Measurements from ENCODE around the gene PRRT1B. TPM values are rescaled to one million over a fixed set of nuclear protein-coding genes. Genes with fewer than 3 reads are reported as not detected.

The PRRT1B gene
- total RNA-seq, 8 experiments from 2014 or later: 0.29 TPM; not detected in 7

GRCh38 chr9:131590449-131590848, 45.1 kb downstream of the PRRT1B start:
- in situ Hi-C loops (cut with MboI; ENCODE audit: low pct_unique_long_range_greater_than_20kb in 2 of 9, low sequenced_read_pairs in 9 of 9, unreplicated experiment in 9 of 9): loop anchor here in 5 of 9 experiments (10.0 to 25.0 kb wide), 2 partner anchors 147 to 154 kb away; partner anchors contain the start of gene RAPGEF1 (in 5 of the 5)
- H3K4me3 ChIP-seq: no peak overlapping the region
- H3K4me1 ChIP-seq (replicated peaks in 1 of 2): no peaks in the 10 kb centered on the region
- WGBS, 10 experiments: 20 to 100% (median 80%) methylated on average over 1 to 4 of the region's 13 CpGs; no CpG with 5 or more reads in 4 of the 10 experiments
- H3K27ac ChIP-seq: no peak overlapping the region
- ATAC-seq (replicated peaks in 6 of 8): no peak

- Histone ChIP-seq H3K4me1 (replicated peaks in 1 of 2) (no peaks in the 10 kb centered on the region), H3K27ac (no peak overlapping the region), H3K4me3 (no peak overlapping the region)
- ATAC-seq (replicated peaks in 6 of 8): peak; percentile 80 to 96 (median 89)
- in situ Hi-C loops (cut with MboI; ENCODE audit: low pct_unique_long_range_greater_than_20kb in 2 of 9, low sequenced_read_pairs in 9 of 9, unreplicated experiment in 9 of 9): loop anchor here in 5 of 9 experiments (10.0 to 25.0 kb wide), 2 partner anchors 146 to 154 kb away; partner anchors contain the start of gene RAPGEF1 (in 5 of the 5)
- 75 to 100% (median 80%) methylated on average over 1 to 4 of the region's 21 CpGs; no CpG with 5 or more reads in 5 of the 10 experiments for WGBS, 10 experiments
These were observed 45.9 kb downstream of the PRRT1B start for GRCh38 chr9:131590907-131591844.

- no peak for ATAC-seq (replicated peaks in 6 of 8)
- in situ Hi-C loops (cut with MboI; ENCODE audit: low pct_unique_long_range_greater_than_20kb in 2 of 9, low sequenced_read_pairs in 9 of 9, unreplicated experiment in 9 of 9): loop anchor here in 5 of 9 experiments (10.0 to 25.0 kb wide), 2 partner anchors 145 to 153 kb away; partner anchors contain the start of gene RAPGEF1 (in 5 of the 5)
- Histone ChIP-seq H3K4me3 (no peak overlapping the region), H3K27ac (no peak overlapping the region), H3K4me1 (replicated peaks in 1 of 2) (no peaks in the 10 kb centered on the region)
- 0 to 100% (median 31%) methylated on average over 1 to 2 of the region's 6 CpGs; no CpG with 5 or more reads in 6 of the 10 experiments for WGBS, 10 experiments
These were observed 46.5 kb downstream of the PRRT1B start for GRCh38 chr9:131591845-131592208.

GRCh38 chr9:131593091-131593820, 47.9 kb downstream of the PRRT1B start:
- no peak overlapping the region for H3K4me3 ChIP-seq
- WGBS, 10 experiments: 80 to 100% (median 88%) methylated on average over 1 to 7 of the region's 15 CpGs; no CpG with 5 or more reads in 6 of the 10 experiments
- ATAC-seq (replicated peaks in 6 of 8): peak in 2 of 8 experiments; percentile 5 to 15
- in situ Hi-C loops (cut with MboI; ENCODE audit: low pct_unique_long_range_greater_than_20kb in 2 of 9, low sequenced_read_pairs in 9 of 9, unreplicated experiment in 9 of 9): loop anchor here in 5 of 9 experiments (10.0 to 25.0 kb wide), 2 partner anchors 144 to 152 kb away; partner anchors contain the start of gene RAPGEF1 (in 5 of the 5)
- H3K4me1 ChIP-seq (replicated peaks in 1 of 2): no peaks in the 10 kb centered on the region
- H3K27ac ChIP-seq: no peak overlapping the region

- no peak for ATAC-seq (replicated peaks in 6 of 8)
These were observed 48.8 kb downstream of the PRRT1B start for GRCh38 chr9:131593936-131594665.

GRCh38 chr9:131594906-131595665, 49.8 kb downstream of the PRRT1B start:
- in situ Hi-C loops (cut with MboI; ENCODE audit: low pct_unique_long_range_greater_than_20kb in 2 of 9, low sequenced_read_pairs in 9 of 9, unreplicated experiment in 9 of 9): loop anchor here in 5 of 9 experiments (10.0 to 25.0 kb wide), 2 partner anchors 142 to 150 kb away; partner anchors contain the start of gene RAPGEF1 (in 5 of the 5)
- peak in 5 of 8 experiments; percentile 15 to 37 (median 18) for ATAC-seq (replicated peaks in 6 of 8)
- WGBS, 10 experiments: 47 to 86% (median 60%) methylated on average over 3 to 9 of the region's 20 CpGs; no CpG with 5 or more reads in 2 of the 10 experiments

More at GRCh38 chr9:131593936-131594665, 48.8 kb downstream of the PRRT1B start:
- H3K4me3 ChIP-seq: no peak overlapping the region
- 60 to 100% (median 94%) methylated on average over 1 to 7 of the region's 21 CpGs; no CpG with 5 or more reads in 5 of the 10 experiments for WGBS, 10 experiments
- no peaks in the 10 kb centered on the region for H3K4me1 ChIP-seq (replicated peaks in 1 of 2)
- in situ Hi-C loops (cut with MboI; ENCODE audit: low pct_unique_long_range_greater_than_20kb in 2 of 9, low sequenced_read_pairs in 9 of 9, unreplicated experiment in 9 of 9): loop anchor here in 5 of 9 experiments (10.0 to 25.0 kb wide), 2 partner anchors 143 to 151 kb away; partner anchors contain the start of gene RAPGEF1 (in 5 of the 5)
- no peak overlapping the region for H3K27ac ChIP-seq

GRCh38 chr9:131595696-131596429, 50.5 kb downstream of the PRRT1B start:
- 0 to 100% (median 94%) methylated on average over 1 to 10 of the region's 20 CpGs; no CpG with 5 or more reads in 1 of the 10 experiments for WGBS, 10 experiments
- Histone ChIP-seq H3K27ac (no peak overlapping the region), H3K4me1 (replicated peaks in 1 of 2) (no peaks in the 10 kb centered on the region), H3K4me3 (no peak overlapping the region)
- in situ Hi-C loops (cut with MboI; ENCODE audit: low pct_unique_long_range_greater_than_20kb in 2 of 9, low sequenced_read_pairs in 9 of 9, unreplicated experiment in 9 of 9): loop anchor here in 5 of 9 experiments (10.0 to 25.0 kb wide), 2 partner anchors 141 to 149 kb away; partner anchors contain the start of gene RAPGEF1 (in 5 of the 5)
- peak in 2 of 8 experiments; percentile 54 to 64 for ATAC-seq (replicated peaks in 6 of 8)

More at GRCh38 chr9:131594906-131595665, 49.8 kb downstream of the PRRT1B start:
- H3K4me3 ChIP-seq: no peak overlapping the region
- no peaks in the 10 kb centered on the region for H3K4me1 ChIP-seq (replicated peaks in 1 of 2)
- no peak overlapping the region for H3K27ac ChIP-seq

GRCh38 chr9:131596430-131596743, 51.1 kb downstream of the PRRT1B start:
- H3K4me1 ChIP-seq (replicated peaks in 1 of 2): no peaks in the 10 kb centered on the region
- WGBS, 10 experiments: 92 to 100% (median 100%) methylated on average over 1 to 3 of the region's 4 CpGs; no CpG with 5 or more reads in 7 of the 10 experiments
- in situ Hi-C loops (cut with MboI; ENCODE audit: low pct_unique_long_range_greater_than_20kb in 2 of 9, low sequenced_read_pairs in 9 of 9, unreplicated experiment in 9 of 9): loop anchor here in 5 of 9 experiments (10.0 to 25.0 kb wide), 2 partner anchors 141 to 148 kb away; partner anchors contain the start of gene RAPGEF1 (in 5 of the 5)
- H3K4me3 ChIP-seq: no peak overlapping the region
- H3K27ac ChIP-seq: no peak overlapping the region
- no peak for ATAC-seq (replicated peaks in 6 of 8)

- Histone ChIP-seq H3K4me3 (no peak overlapping the region), H3K4me1 (replicated peaks in 1 of 2) (no peaks in the 10 kb centered on the region), H3K27ac (no peak overlapping the region)
- no peak for ATAC-seq (replicated peaks in 6 of 8)
- in situ Hi-C loops (cut with MboI; ENCODE audit: low pct_unique_long_range_greater_than_20kb in 2 of 9, low sequenced_read_pairs in 9 of 9, unreplicated experiment in 9 of 9): loop anchor here in 5 of 9 experiments (10.0 to 25.0 kb wide), 2 partner anchors 140 to 148 kb away; partner anchors contain the start of gene RAPGEF1 (in 5 of the 5)
- WGBS, 10 experiments: 80 to 100% (median 92%) methylated on average over 1 to 4 of the region's 7 CpGs; no CpG with 5 or more reads in 4 of the 10 experiments
These were observed 51.9 kb downstream of the PRRT1B start for GRCh38 chr9:131597246-131597645.

- no peak overlapping the region for H3K4me3 ChIP-seq
- 83 to 100% (median 89%) methylated on average over 1 to 7 of the region's 17 CpGs; no CpG with 5 or more reads in 5 of the 10 experiments for WGBS, 10 experiments
- no peak for ATAC-seq (replicated peaks in 6 of 8)
- H3K4me1 ChIP-seq (replicated peaks in 1 of 2): no peaks in the 10 kb centered on the region
- in situ Hi-C loops (cut with MboI; ENCODE audit: low pct_unique_long_range_greater_than_20kb in 2 of 9, low sequenced_read_pairs in 9 of 9, unreplicated experiment in 9 of 9): loop anchor here in 5 of 9 experiments (10.0 to 25.0 kb wide), 2 partner anchors 139 to 147 kb away; partner anchors contain the start of gene RAPGEF1 (in 5 of the 5)
- no peak overlapping the region for H3K27ac ChIP-seq
These were observed 52.8 kb downstream of the PRRT1B start for GRCh38 chr9:131598121-131598520.
